Measurements from ENCODE around the gene GALM.

The GALM gene

DNA sequence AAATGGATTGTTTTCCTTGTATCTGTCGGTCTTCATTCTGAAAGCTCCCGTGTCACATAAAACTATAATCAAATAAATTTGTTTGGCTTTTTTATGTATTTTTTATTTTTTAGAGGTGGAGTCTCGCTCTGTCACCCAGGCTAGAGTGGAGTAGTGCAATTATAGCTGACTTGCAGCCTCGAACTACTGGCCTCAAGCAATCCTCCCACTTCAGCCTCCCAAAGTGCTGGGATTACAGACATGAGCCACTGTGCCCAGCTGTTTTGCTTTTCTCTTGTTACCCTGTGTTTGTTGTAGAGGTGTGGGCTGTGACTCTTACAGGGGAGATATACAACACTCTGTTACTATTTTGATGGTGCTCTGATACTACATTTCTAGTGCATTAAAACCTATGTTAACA, 2.2 kb downstream of the GALM start:
- Histone ChIP-seq H3K4me3 (ENCODE audit: low read depth, low read length, poor library complexity, severe bottlenecking) (no peak overlapping the region), H2AFZ (ENCODE audit: low read length) (no peak overlapping the region), H4K20me1 (ENCODE audit: insufficient read depth, low read length) (no peaks in the 10 kb centered on the region), H3K4me1 (ENCODE audit: insufficient read depth, low read length, severe bottlenecking) (peaks cover 18% of the 10 kb centered on the region), H3K9ac (ENCODE audit: low read length) (no peak overlapping the region), H3K79me2 (ENCODE audit: insufficient read depth, low read length) (no peaks in the 10 kb centered on the region), H3K4me2 (ENCODE audit: low read length) (no peak overlapping the region), H3K27me3 (ENCODE audit: insufficient read depth, low read length) (no peaks in the 10 kb centered on the region), H3K9me2 (ENCODE audit: low read depth, low read length) (no peaks in the 10 kb centered on the region), H3K36me3 (ENCODE audit: insufficient read depth, low read length) (no peaks in the 10 kb centered on the region), H3F3A (ENCODE audit: insufficient read depth, low read length) (no peaks in the 10 kb centered on the region), H3K9me3 (ENCODE audit: low read length) (no peaks in the 10 kb centered on the region), H3K27ac (ENCODE audit: low read depth, low read length, poor library complexity, severe bottlenecking) (no peak overlapping the region)
- no peak for TF ChIP-seq CTCF (IDR thresholded peaks at IDR 0.05; ENCODE audit: low read length)
- no peak for TF ChIP-seq EZH2 (IDR thresholded peaks at IDR 0.05; ENCODE audit: borderline replicate concordance, low read length)

DNA sequence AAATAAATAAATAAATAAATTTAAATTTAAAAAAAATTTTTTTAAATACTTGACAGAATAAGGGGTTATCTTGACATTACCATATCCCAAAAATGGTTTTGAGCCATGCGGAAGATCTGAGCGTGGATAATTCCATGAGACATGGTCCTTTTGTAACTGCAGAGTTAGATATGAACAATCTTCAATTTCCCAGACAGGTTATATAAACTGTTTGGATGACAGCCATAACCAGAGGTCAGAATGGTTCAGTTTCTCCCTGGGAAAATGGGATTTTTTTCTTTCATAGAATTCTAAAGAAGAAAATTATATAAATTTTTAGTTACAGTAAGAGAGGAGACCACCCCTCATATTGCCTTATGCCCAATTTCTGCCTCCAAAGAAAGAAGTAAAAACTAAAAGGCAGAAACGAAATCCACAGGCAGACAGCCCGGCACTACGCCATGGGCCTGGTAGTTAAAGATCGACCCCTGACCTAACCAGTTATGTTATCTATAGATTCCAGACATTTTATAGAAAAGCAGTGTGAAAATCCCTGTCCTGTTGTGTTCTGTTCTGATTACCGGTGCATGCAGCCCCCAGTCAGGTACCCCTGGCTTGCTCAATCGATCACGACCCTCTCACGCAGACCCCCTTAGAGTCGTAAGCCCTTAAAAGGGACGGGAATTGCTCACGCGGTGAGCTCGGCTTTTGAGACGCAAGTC, 3.0 kb downstream of the GALM start:
- Histone ChIP-seq H3F3A (ENCODE audit: insufficient read depth, low read length) (no peaks in the 10 kb centered on the region), H3K9me3 (ENCODE audit: low read length) (no peaks in the 10 kb centered on the region), H3K27ac (ENCODE audit: low read depth, low read length, poor library complexity, severe bottlenecking) (no peak overlapping the region), H3K27me3 (ENCODE audit: insufficient read depth, low read length) (no peaks in the 10 kb centered on the region), H3K36me3 (ENCODE audit: insufficient read depth, low read length) (no peaks in the 10 kb centered on the region), H3K4me1 (ENCODE audit: insufficient read depth, low read length, severe bottlenecking) (peaks cover 18% of the 10 kb centered on the region), H3K4me3 (ENCODE audit: low read depth, low read length, poor library complexity, severe bottlenecking) (no peak overlapping the region), H3K4me2 (ENCODE audit: low read length) (no peak overlapping the region), H4K20me1 (ENCODE audit: insufficient read depth, low read length) (no peaks in the 10 kb centered on the region), H3K9me2 (ENCODE audit: low read depth, low read length) (no peaks in the 10 kb centered on the region), H3K79me2 (ENCODE audit: insufficient read depth, low read length) (no peaks in the 10 kb centered on the region), H2AFZ (ENCODE audit: low read length) (no peak overlapping the region), H3K9ac (ENCODE audit: low read length) (no peak overlapping the region)
- TF ChIP-seq EZH2 (IDR thresholded peaks at IDR 0.05; ENCODE audit: borderline replicate concordance, low read length): no peak
- TF ChIP-seq CTCF (IDR thresholded peaks at IDR 0.05; ENCODE audit: low read length): no peak

- H3K4me1 ChIP-seq (ENCODE audit: insufficient read depth, low read length, severe bottlenecking): peaks cover 10% of the 10 kb centered on the region
Observed at GRCh38 chr2:38671303-38671702, 5.4 kb downstream of the GALM start.

More at GRCh38 chr2:38671303-38671702, 5.4 kb downstream of the GALM start:
- H3K27ac ChIP-seq (ENCODE audit: low read depth, low read length, poor library complexity, severe bottlenecking): no peak overlapping the region
- no peaks in the 10 kb centered on the region for H3K9me3 ChIP-seq (ENCODE audit: low read length)
- no peak overlapping the region for H3K4me2 ChIP-seq (ENCODE audit: low read length)
- no peak overlapping the region for H3K4me3 ChIP-seq (ENCODE audit: low read depth, low read length, poor library complexity, severe bottlenecking)
- H3K27me3 ChIP-seq (ENCODE audit: insufficient read depth, low read length): no peaks in the 10 kb centered on the region
- TF ChIP-seq CTCF (IDR thresholded peaks at IDR 0.05; ENCODE audit: low read length): no peak
- TF ChIP-seq EZH2 (IDR thresholded peaks at IDR 0.05; ENCODE audit: borderline replicate concordance, low read length): no peak
- no peaks in the 10 kb centered on the region for H3K79me2 ChIP-seq (ENCODE audit: insufficient read depth, low read length)
- H3K9ac ChIP-seq (ENCODE audit: low read length): no peak overlapping the region
- H2AFZ ChIP-seq (ENCODE audit: low read length): no peak overlapping the region
- H3F3A ChIP-seq (ENCODE audit: insufficient read depth, low read length): no peaks in the 10 kb centered on the region
- H3K36me3 ChIP-seq (ENCODE audit: insufficient read depth, low read length): no peaks in the 10 kb centered on the region
- H3K9me2 ChIP-seq (ENCODE audit: low read depth, low read length): no peaks in the 10 kb centered on the region
- no peaks in the 10 kb centered on the region for H4K20me1 ChIP-seq (ENCODE audit: insufficient read depth, low read length)
